GM18951 (cell line): ENCODE measurements around the gene CCT3.

ENCODE experiments used
- POLR2A ChIP-seq: IDR thresholded peaks from 4 replicates; pipeline ENCODE4 v1.6.1; 2011; ENCODE audit warnings: mild to moderate bottlenecking; ENCODE audit not compliant: insufficient read length, insufficient read depth; ENCODE audit errors: extremely low read depth
- in situ Hi-C: fragments of 300-500 bp; cut with MboI; formaldehyde crosslinking; loops from one replicate; pipeline ENCODE4 v1.12.0; 2022; ENCODE audit warnings: low sequenced_read_pairs, mixed read lengths, inconsistent platforms; ENCODE audit not compliant: unreplicated experiment

The CCT3 gene

DNA sequence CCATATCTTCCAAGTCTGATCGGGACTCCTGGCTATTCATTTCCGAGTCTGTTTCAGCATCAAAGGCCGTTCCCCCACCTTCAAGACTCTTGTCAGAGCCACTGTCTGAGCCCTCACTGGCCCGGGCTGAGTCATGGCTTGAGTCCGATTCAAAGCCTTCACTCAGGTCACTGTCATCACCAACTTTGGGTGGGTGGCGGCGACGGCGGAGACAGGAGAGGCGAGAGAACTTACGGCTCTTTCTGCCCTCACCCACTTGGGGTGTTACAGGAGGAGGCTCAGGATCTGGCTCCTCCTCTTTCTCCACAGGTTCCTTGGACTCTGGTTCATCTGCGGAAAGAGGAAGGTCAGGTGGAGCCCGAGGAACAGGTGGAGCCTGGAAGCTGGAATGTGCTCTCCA, 72.0 kb downstream of the CCT3 start:
- in situ Hi-C loops: no loop called here
- TF ChIP-seq POLR2A: no peak

DNA sequence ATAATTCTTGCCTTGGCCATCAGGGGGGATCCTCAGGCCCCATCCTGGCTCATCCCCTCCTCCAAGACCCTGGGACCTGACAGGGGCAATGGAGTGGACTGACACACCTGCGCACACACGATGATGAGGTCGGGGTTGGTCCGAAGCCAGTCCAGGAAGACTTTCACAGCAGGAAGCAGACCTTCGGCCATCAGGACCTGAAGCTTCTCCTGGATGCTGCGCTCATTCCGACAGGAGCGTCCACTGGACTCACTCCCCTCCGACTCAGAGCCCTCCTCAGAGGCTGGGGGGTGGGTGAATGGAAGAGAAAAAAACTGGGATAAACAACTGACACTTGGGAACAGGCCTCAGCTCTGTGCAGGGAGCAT, 74.8 kb downstream of the CCT3 start:
- in situ Hi-C loops: no loop called here
- TF ChIP-seq POLR2A: no peak

- in situ Hi-C loops: no loop called here
- TF ChIP-seq POLR2A: no peak
These were observed 75.4 kb downstream of the CCT3 start for GRCh38 chr1:156262461-156263287.

GRCh38 chr1:156260896-156261295, 77.2 kb downstream of the CCT3 start:
- no peak for TF ChIP-seq POLR2A
- in situ Hi-C loops: no loop called here

- no peak for TF ChIP-seq POLR2A
- in situ Hi-C loops: no loop called here
These were observed 78.3 kb downstream of the CCT3 start for GRCh38 chr1:156259805-156260204.
